NCI-H510A (cell line): Measurements from ENCODE around the gene GAB1.
A peak's percentile ranks its signal among the peaks of the same experiment; 100 is the strongest.

Experiments
- DNase-seq: peaks from one replicate; lab custom pipeline; 2025; lab: John Stamatoyannopoulos, UW

GAB1 gene

DNA sequence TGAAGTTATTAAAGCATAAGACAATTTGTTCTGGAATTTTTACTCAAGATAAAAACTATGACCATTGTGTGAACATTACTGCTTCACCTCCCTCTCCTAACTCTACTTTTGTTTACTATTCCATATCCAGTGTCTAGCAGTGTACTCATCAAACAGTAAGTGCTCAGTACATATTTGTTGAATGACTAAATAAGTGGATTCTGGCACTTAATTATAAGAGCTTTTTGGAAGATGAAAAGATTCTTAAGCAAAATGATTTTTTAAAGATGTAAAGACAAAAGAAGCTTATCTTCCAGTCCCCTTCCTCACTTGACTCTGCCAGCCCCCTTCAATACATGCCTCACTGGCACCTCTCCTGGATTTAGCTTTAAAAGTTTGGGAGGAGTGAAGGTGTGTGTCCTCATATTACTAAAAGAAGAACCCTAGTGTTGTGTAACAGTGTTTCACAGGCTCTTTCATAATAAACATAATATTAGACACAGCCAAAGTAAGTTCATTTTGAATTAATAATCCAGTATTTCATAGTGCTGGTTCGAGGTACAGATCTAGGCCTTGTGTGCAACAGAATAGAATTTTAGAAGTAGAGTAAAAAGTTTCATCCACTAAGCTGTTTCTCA lies 53.0 kb downstream of the GAB1 start:
- no peak for DNase-seq

DNA sequence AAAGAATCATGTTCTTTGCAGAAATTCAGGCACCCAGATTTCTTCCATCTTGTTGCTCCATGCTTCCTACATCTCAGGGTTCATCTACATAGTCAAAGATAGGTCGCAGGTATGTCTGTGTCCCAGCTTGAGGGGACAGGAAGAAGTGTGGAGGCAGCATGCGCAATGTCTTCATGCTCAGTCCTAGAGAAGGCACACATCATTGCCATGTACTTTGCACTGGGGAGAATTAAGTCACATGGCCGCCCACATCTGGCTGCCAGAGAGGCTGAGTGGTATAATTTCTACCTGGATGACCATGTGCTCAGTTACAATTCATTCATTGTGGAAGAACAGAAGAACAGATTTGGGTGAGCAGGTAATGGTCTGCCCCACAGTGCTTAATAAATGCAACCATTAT lies 54.1 kb downstream of the GAB1 start:
- DNase-seq, result no peak

DNA sequence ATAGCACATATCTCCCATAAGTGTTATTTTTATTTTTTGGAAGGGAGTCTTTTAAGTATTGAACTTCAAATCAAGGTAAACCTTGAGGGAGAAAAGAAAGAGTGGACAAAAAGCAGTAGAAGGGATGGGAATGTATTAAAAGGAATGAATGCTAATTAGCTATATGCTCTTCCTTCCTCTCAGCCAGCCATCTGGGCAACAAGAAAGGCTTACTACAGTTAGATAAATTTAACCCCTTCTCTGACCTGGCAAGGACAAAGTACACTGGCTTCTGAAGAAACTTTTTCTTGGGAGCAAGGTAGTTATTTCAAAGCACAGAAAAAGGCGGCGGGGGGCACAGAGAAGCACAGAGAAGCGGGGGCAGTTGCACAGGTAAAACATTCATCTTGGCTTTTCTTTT lies 54.6 kb downstream of the GAB1 start:
- no peak for DNase-seq

DNA sequence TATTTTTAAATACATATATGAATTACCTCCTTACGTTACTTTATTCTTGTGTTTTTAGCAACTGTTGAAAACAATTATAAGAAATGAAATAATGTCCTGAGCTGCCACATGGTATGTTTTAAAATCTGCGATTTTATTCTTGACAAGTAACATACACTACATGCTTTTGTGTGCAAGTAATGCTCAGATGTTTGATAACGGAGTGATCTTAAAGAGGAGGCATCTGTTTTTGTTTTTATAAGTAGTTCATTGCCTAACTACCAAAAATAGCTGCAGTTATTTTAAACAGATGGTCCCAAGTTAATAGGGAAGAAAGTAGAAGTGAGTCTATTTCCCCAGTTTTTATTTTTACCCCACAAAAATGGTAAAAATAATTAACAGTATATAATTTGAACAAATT lies 55.2 kb downstream of the GAB1 start:
- no peak for DNase-seq

DNA sequence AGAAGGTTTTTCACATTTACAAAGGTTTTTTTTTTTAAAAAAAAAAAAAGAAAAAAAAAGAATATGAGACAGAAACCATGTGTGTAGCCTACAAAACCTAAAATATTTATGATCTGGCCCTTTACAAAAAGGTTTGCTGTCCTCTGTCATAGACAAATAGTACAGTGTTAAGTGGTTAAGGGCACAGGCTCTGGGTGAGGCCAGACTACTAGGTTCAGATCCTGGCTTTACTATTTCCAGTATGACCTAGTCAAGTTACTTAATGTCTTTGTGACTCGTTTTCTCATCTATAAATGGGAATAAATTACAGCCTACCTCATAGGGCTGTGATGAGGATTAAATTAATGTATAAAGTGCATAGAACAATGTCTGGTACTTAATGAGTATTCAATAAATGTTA lies 56.5 kb downstream of the GAB1 start:
- no peak for DNase-seq

DNA sequence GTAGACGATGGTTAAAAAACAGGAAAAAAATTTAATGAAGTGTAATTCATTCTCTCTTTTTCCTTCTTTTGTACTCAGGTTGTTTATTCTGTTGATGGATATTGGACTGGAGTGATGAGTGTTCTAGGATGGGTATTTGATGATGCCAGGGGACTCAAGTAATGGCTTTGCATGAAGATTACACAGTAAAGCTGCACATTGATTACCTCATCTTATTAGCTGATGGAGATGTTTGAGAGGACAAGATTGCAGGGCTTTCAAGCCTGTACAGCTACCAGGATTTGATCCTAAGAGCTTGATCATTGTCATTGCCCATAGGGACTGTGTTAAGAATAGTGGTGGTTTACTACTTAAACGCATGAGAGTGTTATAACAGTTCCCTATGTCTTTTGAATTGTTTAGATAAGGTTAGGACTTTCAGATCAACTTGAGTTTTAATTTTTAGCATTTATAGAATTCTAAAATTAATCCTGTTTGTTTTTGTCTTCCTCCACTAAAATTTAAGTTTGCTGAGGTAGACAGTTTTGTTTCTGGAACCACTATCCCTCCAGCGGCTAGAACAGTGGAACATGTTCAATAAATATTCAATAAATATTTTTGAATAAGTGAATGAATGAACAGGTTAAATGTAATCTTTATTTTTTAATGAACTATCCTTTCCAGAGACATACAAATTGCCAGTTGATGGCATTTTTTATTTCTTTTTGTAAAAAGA lies 58.2 kb downstream of the GAB1 start:
- DNase-seq, result no peak

DNA sequence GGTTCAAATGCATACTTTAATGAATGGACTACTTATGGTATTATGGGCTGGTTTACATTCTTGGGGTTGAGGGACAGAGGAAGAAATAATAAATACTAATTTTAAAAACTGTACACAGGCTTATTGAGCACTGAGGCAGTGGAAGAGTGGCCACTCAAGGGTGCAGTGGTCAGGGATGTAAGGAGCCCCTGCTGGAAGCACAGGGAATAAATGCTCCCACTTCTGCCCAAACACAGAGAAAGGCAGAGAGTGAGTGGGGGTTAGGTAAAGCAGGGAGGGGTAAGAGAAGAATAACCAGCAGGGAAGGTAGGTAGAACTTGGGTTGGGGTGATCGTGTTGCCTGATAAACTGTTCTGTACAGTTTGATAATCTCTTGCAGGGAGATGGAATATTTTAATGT lies 60.0 kb downstream of the GAB1 start:
- no peak for DNase-seq

DNA sequence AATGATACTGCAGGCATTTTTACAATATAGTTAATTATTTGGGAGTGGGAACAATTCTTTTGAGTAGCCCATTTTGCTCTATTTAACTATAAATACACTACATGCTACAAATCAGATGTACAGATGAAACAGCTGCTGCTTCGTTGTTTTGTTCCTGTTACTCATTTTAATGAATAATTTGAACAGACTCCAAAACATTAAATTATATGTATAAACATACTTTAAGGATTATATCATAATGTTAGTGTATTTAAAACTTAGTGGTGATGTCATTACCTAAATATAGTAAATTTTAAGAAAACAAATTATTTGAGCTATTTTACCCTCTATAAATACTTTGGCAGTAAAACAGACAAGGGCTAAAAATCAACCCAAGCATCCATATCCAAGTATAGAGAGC lies 60.7 kb downstream of the GAB1 start:
- DNase-seq, result no peak

DNA sequence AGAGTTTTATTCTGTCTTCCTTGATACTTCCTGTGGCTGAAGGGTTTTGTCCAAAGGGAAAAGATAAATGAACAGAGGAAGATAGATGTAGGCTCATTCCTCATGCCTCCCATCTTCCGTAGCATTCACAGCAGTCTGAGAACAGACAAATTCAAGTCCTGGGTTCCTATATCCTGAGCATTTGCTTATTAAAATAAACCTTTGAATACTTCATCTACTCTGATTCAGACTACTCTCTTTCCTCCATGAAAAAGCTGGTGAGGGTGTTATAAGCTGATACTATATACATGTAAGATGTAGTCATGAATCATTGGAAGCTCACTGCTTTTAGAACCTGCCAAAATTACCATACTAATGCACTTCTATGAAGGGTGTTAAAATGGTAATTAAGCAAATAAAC lies 61.2 kb downstream of the GAB1 start:
- no peak for DNase-seq

DNA sequence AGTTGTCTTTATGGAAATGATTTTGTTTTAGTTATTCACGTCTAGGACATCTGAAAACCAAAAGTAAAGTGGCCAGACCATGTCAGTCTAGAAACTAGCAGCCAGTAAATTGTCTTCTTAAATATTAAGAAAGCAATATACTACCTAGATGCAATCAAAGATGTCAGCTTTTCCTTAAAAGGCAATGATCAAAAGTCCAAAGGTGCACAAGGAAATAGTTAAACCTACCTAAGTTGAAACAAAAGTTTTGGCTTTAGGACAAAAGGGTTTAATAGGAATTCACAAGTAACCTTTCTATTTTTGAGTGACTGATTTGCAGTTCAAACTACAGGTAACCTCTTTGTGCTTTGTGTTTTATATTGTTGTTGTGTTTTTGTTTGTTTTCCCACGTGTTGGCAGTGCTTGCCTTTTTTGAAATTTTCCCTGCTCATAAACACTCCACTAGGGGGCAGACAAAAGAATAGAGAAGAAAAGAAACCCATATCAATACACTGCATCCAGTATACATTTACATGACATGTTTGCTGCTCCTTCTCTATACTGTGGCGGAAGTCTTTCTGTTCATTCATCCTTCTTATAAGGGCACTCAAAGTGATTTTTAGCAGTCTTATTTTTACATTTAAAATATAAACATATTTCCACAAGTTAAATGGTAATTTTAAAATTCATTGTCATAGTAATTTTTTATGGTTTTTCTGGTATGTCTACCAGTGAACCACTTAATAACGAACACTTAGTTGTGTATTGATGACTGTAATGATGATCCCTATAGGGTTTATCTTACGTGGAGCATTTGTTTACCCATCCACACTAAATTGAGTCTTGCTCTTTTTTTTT lies 62.7 kb downstream of the GAB1 start:
- DNase-seq, result peak; percentile 3

DNA sequence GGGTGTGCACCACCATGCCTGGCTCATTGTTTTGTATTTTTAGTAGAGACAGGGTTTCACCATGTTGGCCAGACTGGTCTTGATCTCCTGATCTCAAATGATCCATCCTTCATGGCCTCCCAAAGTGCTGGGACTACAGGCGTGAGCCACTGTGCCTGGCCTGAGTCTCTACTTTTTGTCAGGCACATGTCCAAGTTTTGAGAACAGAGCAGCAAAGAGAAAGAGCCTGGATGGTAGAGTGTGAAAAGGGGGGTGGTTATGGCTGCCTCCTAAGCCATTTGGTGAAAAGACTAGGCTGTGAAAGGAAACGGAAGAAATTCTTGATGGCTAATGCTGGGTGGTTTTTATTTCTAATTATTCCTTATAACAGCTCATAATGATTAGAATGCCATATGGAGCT lies 63.4 kb downstream of the GAB1 start:
- DNase-seq, result no peak

DNA sequence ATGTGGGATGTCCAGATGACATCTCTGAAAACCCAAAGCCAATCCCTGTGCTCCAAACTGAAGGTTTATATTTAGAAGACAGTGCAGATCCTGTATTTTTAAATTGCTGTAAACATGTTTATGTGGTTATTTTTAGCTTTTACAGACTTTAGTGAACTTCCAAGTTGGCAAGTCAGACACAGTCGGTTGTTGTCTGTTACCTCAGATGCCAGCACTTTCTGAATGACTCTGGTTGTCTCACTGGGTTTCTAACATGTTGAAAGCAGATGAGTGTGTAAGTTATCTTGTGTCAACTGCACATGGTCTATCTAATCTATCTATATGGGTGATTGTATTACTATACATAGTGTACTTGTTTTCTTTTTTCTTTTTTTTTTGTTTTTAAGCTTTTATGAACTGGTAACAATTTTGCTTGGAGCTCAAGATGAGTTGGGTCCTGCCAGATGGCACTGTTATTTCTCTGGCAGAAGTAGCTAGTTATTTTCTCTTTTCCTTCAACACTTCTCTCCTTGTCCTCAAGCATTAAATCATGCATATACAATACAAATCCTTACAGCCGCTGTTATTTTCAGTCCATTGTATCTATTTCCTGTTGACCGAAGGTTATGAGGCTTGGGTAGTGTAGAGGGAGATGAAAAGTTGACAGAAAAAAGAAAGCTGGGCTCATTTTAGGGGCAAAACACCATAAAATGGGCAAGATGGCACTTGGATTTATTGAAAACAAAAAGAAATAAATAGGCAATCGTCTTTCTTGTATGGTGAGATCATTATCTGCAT lies 66.3 kb downstream of the GAB1 start:
- no peak for DNase-seq

DNA sequence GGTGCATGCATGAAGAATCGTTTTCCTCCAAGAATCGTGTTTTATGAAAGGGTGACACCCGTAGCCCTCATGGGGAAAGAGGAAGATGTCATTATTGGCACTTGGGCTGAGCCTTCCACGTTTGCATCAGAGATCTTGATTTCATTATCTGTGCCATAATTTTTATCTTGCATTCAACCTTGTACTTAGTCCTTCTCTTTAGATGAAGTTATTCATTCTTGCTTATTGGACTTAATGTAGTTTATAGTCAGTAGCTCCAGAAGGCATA lies 66.8 kb downstream of the GAB1 start:
- DNase-seq, result no peak

DNA sequence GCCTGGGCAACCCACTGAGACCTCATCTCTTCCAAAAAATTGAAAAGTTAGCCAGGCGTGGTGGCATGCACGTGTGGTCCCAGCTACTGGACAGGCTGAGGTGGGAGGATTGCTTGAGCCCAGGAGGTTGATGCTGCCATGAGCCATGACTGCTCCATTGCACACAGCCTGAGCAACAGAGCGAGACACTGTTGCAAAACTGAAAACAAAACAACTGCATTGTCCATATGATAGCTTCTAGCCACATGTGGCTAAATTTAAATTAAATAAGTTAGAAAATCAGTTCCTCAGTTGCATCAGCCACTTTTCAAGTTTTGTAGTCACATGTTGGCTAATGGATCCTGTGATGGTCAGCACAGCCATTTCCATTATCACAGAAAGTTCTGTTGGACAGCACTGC lies 67.9 kb downstream of the GAB1 start:
- DNase-seq, result no peak

DNA sequence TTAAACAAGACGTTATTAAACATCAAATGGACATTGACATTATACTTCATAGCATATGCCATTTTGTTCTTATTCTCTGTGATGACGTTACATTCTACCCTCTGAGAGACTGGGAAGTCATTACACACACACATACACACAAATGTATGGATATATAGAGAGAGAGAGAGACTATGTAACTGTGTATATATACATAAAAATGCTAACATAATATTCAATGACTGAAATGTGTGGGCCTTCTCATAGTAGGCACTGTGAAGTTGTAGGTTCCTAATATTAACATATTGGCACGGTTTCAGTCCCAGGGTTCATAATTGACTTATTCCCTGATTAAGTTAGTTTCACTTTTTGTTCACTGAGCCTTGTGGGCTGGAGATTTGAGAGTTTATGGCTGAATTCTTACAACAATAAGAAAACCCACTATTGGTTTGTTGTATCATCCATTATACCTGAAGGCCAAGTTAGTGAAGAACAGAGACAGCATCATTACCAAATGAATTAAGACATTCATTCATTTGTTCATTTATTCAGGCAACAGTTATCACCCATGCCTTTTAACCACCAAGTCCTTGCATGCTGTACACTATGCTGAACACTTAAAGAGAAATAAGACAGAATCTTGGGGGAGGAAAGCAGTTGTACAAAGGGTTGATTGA lies 68.5 kb downstream of the GAB1 start:
- DNase-seq, result no peak

DNA sequence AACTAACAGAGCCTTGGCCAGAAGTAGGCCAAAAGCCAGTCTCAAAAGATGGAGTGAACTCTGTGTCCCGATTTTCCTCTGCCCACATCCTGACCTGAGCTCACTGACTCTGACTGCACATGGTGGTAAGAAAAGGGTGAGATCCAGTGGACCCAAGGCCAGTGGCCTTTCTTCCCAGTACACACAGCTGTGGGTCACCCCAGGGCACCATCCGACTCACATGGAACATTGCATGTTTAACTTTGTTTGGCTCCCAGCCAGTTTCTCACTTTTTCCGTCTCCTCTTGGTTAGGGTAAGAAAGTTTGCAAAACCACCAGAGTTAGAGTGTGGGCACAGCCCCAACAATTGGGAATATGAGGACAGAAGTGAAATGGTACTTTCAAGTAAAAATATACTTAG lies 69.8 kb downstream of the GAB1 start:
- DNase-seq, result no peak

DNA sequence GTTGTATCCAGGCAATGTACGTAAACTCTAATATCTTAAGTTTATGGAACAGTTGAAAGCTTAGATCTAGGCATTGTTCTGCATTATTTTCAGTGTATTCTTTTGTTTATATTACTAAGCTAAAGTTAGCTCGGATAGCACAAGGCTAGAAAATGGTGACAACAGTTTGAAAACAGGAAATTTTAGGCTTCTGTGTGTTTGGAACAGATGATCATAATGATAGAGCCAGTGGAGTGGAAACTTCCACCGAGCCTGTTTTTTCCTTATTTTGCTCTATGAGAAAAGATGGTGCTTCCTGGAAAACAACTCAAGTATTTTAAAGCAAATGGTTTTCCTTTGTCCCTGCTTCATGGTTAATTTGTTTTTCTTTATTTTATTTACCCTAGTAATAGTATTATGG lies 70.8 kb downstream of the GAB1 start:
- DNase-seq, result no peak

DNA sequence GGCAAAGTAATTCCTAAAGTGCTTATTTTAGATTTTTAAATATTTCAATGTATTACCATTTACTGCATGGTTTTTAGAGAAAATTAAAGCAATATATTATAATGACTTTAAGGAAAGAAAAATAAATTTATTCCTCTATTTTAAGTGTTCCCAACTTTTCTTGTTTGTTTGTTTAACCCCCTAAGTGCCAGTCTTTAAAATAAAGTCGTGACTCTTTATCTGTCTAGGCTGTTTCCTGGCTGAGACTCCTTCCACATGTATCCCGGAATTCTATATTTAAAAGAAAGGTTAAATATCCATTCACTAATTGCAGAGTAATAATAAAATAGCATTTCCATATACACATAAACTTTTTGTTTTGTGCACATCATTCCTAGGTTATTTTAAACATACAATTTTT lies 71.2 kb downstream of the GAB1 start:
- DNase-seq, result no peak

DNA sequence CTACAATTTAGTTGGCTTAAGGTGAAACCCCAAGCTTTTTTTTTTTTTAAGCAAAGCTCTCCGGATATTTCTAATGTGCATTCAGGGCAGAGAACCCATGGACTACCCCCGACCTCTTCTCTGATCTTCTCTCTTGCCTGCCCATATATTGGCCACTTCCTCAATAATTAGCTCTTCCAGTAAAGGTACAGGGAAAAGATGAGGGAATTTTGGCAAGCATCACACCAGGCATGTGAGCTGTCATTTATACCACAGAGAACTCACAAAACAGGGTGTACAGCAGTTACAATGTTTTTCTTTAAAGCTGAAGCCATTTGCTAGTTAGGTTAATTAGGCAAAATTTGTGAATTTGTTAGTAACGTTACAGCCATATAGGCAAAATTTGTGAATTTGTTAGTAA lies 73.3 kb downstream of the GAB1 start:
- DNase-seq, result no peak

DNA sequence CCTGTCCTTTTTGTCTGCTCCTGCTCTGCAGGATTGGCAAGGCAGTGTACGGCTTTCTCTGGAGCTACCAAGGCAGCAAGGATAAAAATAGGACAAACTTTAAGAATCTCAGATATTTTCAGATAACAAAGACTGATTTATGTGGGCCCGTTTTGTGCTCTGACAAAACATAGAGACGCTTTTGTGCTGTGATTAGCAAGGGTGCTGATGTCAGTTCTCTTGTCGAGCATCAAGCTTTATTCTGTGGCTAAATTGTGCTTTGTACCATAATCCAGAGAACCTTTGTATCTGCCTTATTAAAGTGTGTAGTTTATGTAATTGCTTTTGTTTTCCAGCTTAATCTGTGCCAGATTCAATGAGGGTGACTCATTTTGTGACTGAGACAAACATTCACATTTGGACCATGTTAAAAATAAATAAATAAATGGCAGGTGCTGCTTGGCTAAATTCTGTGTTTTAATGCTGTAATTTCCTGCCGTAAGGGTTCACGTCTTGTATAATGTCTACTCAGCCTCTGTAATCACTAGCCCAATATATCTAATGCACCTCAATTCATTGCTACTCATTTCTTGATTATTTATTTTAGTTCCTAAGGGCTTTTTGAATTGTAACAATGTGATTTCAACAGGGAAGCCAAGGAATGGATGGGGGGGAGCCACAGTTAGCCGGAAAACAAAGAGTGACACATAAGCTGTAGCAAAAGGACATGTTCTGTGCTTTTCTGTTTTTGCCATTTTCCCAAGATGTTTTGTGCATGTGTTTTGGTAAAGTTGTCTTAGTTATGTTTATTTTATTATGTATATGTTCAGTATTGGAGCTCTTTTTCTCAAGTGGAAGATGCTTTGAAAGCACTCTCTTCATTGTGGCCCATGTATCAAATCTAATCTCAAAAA lies 75.1 kb downstream of the GAB1 start:
- no peak for DNase-seq

DNA sequence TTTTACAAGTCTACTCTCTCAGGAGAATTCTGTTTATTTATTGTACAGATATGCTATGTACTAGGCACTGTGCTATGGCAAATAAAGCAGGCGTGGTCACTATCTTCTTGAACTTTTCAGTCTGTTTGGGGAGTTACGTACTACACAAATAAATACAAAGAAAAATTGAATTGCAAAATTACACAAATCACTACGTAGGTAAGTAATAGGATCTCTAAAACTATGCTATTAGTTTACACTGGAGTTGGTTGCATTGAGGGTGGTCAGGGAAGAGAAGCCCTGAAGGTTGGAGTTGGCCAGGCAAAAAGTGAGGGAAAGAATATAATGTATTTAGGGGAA lies 75.7 kb downstream of the GAB1 start:
- DNase-seq, result no peak
